Ishikawa (cell line): Measurements from ENCODE around the gene MLLT6.

Experiments used
- CREB1 ChIP-seq: IDR thresholded peaks from 2 replicates; pipeline ENCODE4 v1.6.1; 2012; ENCODE audit warnings: low read depth
- EGR1 ChIP-seq: IDR thresholded peaks from 2 replicates; pipeline ENCODE4 v1.6.1; 2012
- EP300 ChIP-seq: IDR thresholded peaks from 2 replicates; pipeline ENCODE4 v1.6.1; 2012; ENCODE audit warnings: borderline replicate concordance
- FOXM1 ChIP-seq: IDR thresholded peaks from 2 replicates; pipeline ENCODE4 v1.6.1; 2012; ENCODE audit warnings: low read depth, borderline replicate concordance
- RAD21 ChIP-seq: IDR thresholded peaks from 2 replicates; pipeline ENCODE4 v1.6.1; 2012; ENCODE audit warnings: low read depth
- TAF1 ChIP-seq: IDR thresholded peaks from 2 replicates; pipeline ENCODE4 v1.6.1; 2012; ENCODE audit warnings: low read depth, mild to moderate bottlenecking
- TEAD4 ChIP-seq: IDR thresholded peaks from 2 replicates; pipeline ENCODE4 v1.6.1; 2012
- TF ChIP-seq, protein P1 (sequence below): IDR thresholded peaks from 2 replicates; pipeline ENCODE4 v1.6.1; 2012
- TF ChIP-seq, protein P2 (sequence below): IDR thresholded peaks from 2 replicates; pipeline ENCODE4 v1.6.1; 2012; ENCODE audit warnings: low read depth, mild to moderate bottlenecking

DNA sequence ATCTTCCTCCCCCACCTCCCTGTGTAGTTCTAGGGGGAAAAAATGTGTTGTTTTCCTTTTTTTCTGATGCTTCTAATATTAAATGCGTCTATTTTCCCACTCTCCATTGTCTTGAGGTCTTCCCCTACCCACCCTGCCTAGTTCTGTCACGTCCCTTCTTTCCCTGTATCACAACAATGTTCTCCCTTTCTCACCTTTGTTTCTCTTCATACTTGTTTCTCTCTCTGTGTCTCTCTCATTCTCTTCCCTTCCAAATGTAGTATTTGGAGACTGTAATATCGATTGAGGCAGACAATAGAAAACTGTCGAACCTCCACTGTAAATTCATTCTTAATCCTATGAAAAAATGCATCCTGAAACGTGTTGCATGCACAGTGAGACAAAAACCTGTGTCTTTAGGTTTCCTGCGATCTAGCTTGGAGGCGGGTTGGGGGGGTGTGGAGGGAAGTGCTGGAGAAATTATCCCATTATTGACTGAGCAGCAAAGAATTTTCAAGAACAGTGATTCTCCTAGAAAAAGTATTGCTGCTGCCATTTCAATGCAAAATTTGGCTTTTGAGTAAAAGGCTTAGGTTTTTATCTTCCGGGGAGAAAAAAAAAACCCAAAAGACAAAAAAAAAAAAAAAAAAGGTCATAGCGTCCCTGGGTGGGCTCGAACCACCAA, 46.2 kb downstream of the MLLT6 start:
- TF ChIP-seq, protein P1, sequence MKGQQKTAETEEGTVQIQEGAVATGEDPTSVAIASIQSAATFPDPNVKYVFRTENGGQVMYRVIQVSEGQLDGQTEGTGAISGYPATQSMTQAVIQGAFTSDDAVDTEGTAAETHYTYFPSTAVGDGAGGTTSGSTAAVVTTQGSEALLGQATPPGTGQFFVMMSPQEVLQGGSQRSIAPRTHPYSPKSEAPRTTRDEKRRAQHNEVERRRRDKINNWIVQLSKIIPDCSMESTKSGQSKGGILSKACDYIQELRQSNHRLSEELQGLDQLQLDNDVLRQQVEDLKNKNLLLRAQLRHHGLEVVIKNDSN, result no peak
- TF ChIP-seq EP300 (no peak), FOXM1 (no peak), CREB1 (no peak), RAD21 (no peak), EGR1 (no peak), TAF1 (no peak), TEAD4 (no peak)
- TF ChIP-seq, protein P2, sequence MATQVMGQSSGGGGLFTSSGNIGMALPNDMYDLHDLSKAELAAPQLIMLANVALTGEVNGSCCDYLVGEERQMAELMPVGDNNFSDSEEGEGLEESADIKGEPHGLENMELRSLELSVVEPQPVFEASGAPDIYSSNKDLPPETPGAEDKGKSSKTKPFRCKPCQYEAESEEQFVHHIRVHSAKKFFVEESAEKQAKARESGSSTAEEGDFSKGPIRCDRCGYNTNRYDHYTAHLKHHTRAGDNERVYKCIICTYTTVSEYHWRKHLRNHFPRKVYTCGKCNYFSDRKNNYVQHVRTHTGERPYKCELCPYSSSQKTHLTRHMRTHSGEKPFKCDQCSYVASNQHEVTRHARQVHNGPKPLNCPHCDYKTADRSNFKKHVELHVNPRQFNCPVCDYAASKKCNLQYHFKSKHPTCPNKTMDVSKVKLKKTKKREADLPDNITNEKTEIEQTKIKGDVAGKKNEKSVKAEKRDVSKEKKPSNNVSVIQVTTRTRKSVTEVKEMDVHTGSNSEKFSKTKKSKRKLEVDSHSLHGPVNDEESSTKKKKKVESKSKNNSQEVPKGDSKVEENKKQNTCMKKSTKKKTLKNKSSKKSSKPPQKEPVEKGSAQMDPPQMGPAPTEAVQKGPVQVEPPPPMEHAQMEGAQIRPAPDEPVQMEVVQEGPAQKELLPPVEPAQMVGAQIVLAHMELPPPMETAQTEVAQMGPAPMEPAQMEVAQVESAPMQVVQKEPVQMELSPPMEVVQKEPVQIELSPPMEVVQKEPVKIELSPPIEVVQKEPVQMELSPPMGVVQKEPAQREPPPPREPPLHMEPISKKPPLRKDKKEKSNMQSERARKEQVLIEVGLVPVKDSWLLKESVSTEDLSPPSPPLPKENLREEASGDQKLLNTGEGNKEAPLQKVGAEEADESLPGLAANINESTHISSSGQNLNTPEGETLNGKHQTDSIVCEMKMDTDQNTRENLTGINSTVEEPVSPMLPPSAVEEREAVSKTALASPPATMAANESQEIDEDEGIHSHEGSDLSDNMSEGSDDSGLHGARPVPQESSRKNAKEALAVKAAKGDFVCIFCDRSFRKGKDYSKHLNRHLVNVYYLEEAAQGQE, result no peak
